Neutrophil (primary cell): ENCODE measurements around the gene RTN4RL1.

Experiments
- H3K27ac ChIP-seq: fragments of 200-600 bp; sonication (generic); 2 replicates; pipeline ENCODE4 v1.5.1; 2016; ENCODE audit warnings: mild to moderate bottlenecking, moderate library complexity
- H3K27me3 ChIP-seq: fragments of 200-600 bp; sonication (generic); 2 replicates; pipeline ENCODE4 v1.6.0; 2016; ENCODE audit warnings: mild to moderate bottlenecking
- H3K36me3 ChIP-seq: fragments of 200-600 bp; sonication (generic); 2 replicates; pipeline ENCODE4 v1.5.1; 2017
- H3K4me1 ChIP-seq, 2 experiments: fragments of 200-600 bp in 1 of 2; sonication (generic) in 1 of 2; 1 replicate in 1 of 2; 2 replicates in 1 of 2; pipeline versions ENCODE4 v1.5.1 to v1.6.1; 2013 to 2016; ENCODE audit warnings: low read depth in 1 of 2, low read length in 1 of 2, mild to moderate bottlenecking in 1 of 2, moderate library complexity in 1 of 2; ENCODE audit not compliant: control insufficient read depth in 1 of 2, insufficient read depth in 1 of 2
- H3K4me3 ChIP-seq, 2 experiments: fragments of 200-600 bp in 1 of 2; sonication (generic) in 1 of 2; 1 replicate in 1 of 2; 2 replicates in 1 of 2; pipeline ENCODE4 v1.5.1; 2013 to 2016; ENCODE audit warnings: low read depth in 1 of 2, low read length in 1 of 2, mild to moderate bottlenecking in 1 of 2, moderate library complexity in 1 of 2
- H3K9me3 ChIP-seq: fragments of 200-600 bp; sonication (generic); 2 replicates; pipeline ENCODE4 v1.5.1; 2016
- TF ChIP-seq, protein P1 (sequence below): fragments of 200-600 bp; sonication (generic); IDR thresholded peaks from 2 replicates; pipeline ENCODE4 v1.5.1; 2016; ENCODE audit warnings: antibody characterized with exemption

Gene RTN4RL1

DNA sequence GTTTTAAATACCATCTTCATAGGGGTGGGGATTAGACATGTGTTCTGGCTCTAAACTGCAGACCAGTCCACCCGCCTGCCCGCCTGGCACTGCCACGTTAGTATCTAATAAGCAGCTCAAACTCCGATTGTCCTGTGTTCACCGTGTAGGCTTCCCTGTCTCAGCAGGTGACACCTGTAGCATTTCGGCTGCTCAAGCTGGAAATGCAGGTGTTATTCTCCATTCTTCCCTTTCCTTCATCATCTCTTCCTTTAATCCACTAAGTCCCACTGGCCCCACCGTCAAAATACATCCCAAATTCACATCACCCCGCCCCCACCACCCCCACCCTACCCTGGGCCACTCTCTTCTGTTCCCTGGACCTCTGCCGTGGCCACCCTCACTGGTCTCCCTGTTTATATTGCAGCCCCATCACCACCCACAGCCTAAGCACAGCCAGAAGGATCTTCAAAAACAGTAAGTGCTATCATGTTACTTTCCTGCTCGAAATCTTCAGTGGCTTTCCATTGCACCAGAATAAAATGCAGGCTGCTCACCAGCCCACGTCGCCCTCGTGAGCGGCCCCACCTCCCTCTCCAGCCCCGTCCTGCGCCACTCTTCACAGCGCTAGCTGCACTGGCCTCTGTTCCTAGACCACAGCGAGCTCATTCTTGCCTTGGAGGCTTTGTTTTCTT lies 65.1 kb downstream of the RTN4RL1 start:
- Histone ChIP-seq H3K9me3 (no peaks in the 10 kb centered on the region), H3K4me1 (no peaks in the 10 kb centered on the region), H3K27ac (no peak overlapping the region), H3K4me3 (no peak overlapping the region), H3K36me3 (no peaks in the 10 kb centered on the region), H3K27me3 (no peaks in the 10 kb centered on the region)
- TF ChIP-seq, protein P1, sequence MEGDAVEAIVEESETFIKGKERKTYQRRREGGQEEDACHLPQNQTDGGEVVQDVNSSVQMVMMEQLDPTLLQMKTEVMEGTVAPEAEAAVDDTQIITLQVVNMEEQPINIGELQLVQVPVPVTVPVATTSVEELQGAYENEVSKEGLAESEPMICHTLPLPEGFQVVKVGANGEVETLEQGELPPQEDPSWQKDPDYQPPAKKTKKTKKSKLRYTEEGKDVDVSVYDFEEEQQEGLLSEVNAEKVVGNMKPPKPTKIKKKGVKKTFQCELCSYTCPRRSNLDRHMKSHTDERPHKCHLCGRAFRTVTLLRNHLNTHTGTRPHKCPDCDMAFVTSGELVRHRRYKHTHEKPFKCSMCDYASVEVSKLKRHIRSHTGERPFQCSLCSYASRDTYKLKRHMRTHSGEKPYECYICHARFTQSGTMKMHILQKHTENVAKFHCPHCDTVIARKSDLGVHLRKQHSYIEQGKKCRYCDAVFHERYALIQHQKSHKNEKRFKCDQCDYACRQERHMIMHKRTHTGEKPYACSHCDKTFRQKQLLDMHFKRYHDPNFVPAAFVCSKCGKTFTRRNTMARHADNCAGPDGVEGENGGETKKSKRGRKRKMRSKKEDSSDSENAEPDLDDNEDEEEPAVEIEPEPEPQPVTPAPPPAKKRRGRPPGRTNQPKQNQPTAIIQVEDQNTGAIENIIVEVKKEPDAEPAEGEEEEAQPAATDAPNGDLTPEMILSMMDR, result no peak

DNA sequence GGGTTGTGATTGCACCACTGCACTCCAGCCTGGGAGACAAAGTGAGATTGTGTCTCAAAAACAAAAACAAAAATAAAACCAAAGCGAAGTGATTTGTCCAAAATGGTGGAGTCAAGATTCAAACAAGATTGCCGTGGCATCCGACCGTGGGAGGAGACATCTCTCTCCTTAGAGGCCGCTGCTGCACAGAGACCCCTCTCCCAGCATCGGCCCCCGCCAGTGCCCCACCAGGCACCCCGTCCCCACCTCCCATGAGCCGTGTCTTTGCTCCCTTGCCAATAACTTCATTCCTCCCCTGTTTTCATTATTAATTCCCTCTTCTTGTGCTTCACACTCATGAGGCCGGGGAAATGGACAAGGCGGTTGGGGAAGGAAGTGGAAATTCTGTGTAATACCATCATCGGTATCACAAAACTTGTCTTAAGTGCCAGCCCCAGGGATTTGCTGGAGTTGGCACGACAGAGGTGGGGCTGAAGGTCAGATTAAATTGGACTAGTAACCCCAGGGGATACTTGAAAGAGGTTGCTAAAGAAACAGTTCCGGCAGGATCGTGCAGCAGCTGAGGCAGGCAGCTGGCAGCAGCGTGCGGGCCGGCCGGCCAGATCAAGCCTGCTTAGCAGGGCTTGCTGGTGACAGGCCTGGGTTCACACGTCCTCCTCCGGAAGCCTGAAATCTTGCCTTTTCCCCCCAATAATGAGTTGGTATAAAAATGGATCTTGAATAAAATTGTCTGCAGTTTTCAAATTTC lies 66.8 kb downstream of the RTN4RL1 start:
- TF ChIP-seq, protein P1, result no peak
- no peaks in the 10 kb centered on the region for H3K4me1 ChIP-seq
- H3K4me3 ChIP-seq, result no peak overlapping the region
- H3K36me3 ChIP-seq, result no peaks in the 10 kb centered on the region
- H3K27ac ChIP-seq, result no peak overlapping the region
- no peaks in the 10 kb centered on the region for H3K27me3 ChIP-seq
- H3K9me3 ChIP-seq, result no peaks in the 10 kb centered on the region

DNA sequence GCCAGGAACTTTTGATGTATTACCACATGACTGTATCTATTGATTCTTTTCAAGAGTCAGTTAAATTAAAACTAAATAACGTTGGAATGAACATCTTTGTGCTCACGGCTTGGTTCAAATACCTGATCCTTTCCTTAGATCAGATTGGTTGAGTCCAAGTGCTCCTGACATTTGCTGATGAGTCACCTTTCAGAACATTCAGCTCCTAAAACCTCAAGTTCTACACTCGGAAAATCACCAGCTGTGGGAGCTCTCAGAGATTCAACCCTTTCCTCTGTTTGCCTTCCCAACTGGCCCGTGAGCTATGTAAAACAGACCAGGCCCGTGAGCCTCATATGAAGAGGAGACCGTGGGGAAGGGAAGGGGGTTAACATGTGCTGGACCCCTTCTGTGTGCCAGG lies 68.1 kb downstream of the RTN4RL1 start:
- Histone ChIP-seq H3K27ac (no peak overlapping the region), H3K27me3 (no peaks in the 10 kb centered on the region), H3K4me1 (no peaks in the 10 kb centered on the region), H3K9me3 (no peaks in the 10 kb centered on the region), H3K4me3 (no peak overlapping the region), H3K36me3 (no peaks in the 10 kb centered on the region)
- TF ChIP-seq, protein P1, result no peak

DNA sequence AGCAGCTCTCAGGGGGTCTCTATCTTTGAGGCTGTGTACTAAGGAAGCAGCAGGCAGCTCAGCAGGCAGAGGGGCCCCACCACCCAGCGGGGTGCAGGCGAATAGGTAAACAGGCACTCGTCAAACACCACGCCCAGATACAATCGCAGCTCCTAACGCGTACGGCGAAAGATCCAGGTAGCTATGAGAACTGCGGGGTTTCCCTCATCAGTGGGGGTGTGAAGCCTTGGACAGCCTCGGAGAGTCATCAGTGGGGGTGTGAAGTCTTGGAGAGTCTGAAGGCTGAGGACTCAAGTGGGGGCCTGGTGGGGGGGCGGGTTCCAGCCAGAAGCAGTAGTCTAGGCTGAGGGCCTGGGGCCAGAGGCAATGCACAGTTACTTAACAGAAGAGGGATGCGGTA lies 69.0 kb downstream of the RTN4RL1 start:
- H3K4me3 ChIP-seq, result no peak overlapping the region
- no peaks in the 10 kb centered on the region for H3K4me1 ChIP-seq
- no peaks in the 10 kb centered on the region for H3K36me3 ChIP-seq
- no peaks in the 10 kb centered on the region for H3K27me3 ChIP-seq
- TF ChIP-seq, protein P1, result no peak
- H3K27ac ChIP-seq, result no peak overlapping the region
- no peaks in the 10 kb centered on the region for H3K9me3 ChIP-seq

DNA sequence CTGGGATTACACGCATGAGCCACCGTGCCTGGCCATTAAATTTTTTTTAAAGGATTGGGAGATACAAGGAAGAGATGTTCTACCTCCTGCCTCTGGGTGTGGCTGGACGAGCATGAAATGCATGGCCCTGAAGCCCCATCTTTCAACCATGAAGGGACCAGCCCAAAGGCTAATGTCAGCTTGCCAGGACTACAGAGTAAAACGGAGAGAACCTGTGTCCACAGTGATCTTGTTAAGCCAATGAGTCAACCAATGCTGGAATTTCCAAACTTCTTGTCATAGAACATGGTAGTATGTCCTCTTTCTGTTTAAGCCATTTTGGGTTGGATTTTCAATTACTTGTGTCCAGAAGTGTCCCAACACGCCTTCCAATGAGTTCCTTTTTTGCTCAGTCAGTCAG lies 71.3 kb downstream of the RTN4RL1 start:
- no peaks in the 10 kb centered on the region for H3K36me3 ChIP-seq
- H3K27me3 ChIP-seq, result no peaks in the 10 kb centered on the region
- H3K9me3 ChIP-seq, result no peaks in the 10 kb centered on the region
- H3K4me3 ChIP-seq, result no peak overlapping the region
- H3K4me1 ChIP-seq, result no peaks in the 10 kb centered on the region
- no peak overlapping the region for H3K27ac ChIP-seq
- TF ChIP-seq, protein P1, result no peak
